ENCODE results near the gene KEAP1.

The KEAP1 gene

GRCh38 chr19:10500247-10500592, 2.9 kb downstream of the KEAP1 start:
- in situ Hi-C loops (cut with HindIII; ENCODE audit: low sequenced_read_pairs): no loop called here
- DNase-seq (ENCODE audit: low read depth, low spot score): no peak
- no peak for TF ChIP-seq CTCF (IDR thresholded peaks at IDR 0.05; ENCODE audit: low read depth, low read length)
- H3K4me3 ChIP-seq (ENCODE audit: low read depth, low read length): no peak overlapping the region

- in situ Hi-C loops (cut with HindIII; ENCODE audit: low sequenced_read_pairs): no loop called here
- TF ChIP-seq CTCF (IDR thresholded peaks at IDR 0.05; ENCODE audit: low read depth, low read length): no peak
- no peak overlapping the region for H3K4me3 ChIP-seq (ENCODE audit: low read depth, low read length)
- DNase-seq (ENCODE audit: low read depth, low spot score): no peak
Observed at GRCh38 chr19:10499550-10500246, 3.5 kb downstream of the KEAP1 start.

- in situ Hi-C loops (cut with HindIII; ENCODE audit: low sequenced_read_pairs): no loop called here
- no peak for DNase-seq (ENCODE audit: low read depth, low spot score)
- no peak overlapping the region for H3K4me3 ChIP-seq (ENCODE audit: low read depth, low read length)
- no peak for TF ChIP-seq CTCF (IDR thresholded peaks at IDR 0.05; ENCODE audit: low read depth, low read length)
Observed at GRCh38 chr19:10497371-10497770, 5.8 kb downstream of the KEAP1 start.

GRCh38 chr19:10491472-10492047, 11.6 kb downstream of the KEAP1 start:
- TF ChIP-seq CTCF (IDR thresholded peaks at IDR 0.05; ENCODE audit: low read depth, low read length): no peak
- in situ Hi-C loops (cut with HindIII; ENCODE audit: low sequenced_read_pairs): no loop called here
- no peak for DNase-seq (ENCODE audit: low read depth, low spot score)
- H3K4me3 ChIP-seq (ENCODE audit: low read depth, low read length): no peak overlapping the region

GRCh38 chr19:10486551-10486950, 16.6 kb downstream of the KEAP1 start:
- DNase-seq (ENCODE audit: low read depth, low spot score): no peak
- in situ Hi-C loops (cut with HindIII; ENCODE audit: low sequenced_read_pairs): no loop called here
- no peak overlapping the region for H3K4me3 ChIP-seq (ENCODE audit: low read depth, low read length)
- TF ChIP-seq CTCF (IDR thresholded peaks at IDR 0.05; ENCODE audit: low read depth, low read length): no peak

- in situ Hi-C loops (cut with HindIII; ENCODE audit: low sequenced_read_pairs): no loop called here
- DNase-seq (ENCODE audit: low read depth, low spot score): peak; percentile 86
- peak; percentile 47 for TF ChIP-seq CTCF (IDR thresholded peaks at IDR 0.05; ENCODE audit: low read depth, low read length)
- peak overlapping the region; percentile 22 for H3K4me3 ChIP-seq (ENCODE audit: low read depth, low read length)
Observed at GRCh38 chr19:10478903-10479384, 24.2 kb downstream of the KEAP1 start.

All from astrocyte of the spinal cord (primary cell).